ENCODE data around the gene PIK3R5.

PIK3R5 gene

GRCh38 chr17:8851600-8851999 lies 113.9 kb downstream of the PIK3R5 start:
- no peak for DNase-seq

GRCh38 chr17:8849311-8850041 lies 116.0 kb downstream of the PIK3R5 start:
- DNase-seq: no peak

GRCh38 chr17:8847891-8848290 lies 117.6 kb downstream of the PIK3R5 start:
- no peak for DNase-seq

GRCh38 chr17:8846768-8847211 lies 118.7 kb downstream of the PIK3R5 start:
- DNase-seq: no peak

GRCh38 chr17:8844229-8845218 lies 121.0 kb downstream of the PIK3R5 start:
- DNase-seq: no peak

- DNase-seq: no peak
Measured at GRCh38 chr17:8843344-8843743, 122.2 kb downstream of the PIK3R5 start.

GRCh38 chr17:8841844-8842243 lies 123.7 kb downstream of the PIK3R5 start:
- DNase-seq: no peak

- no peak for DNase-seq
Measured at GRCh38 chr17:8839410-8839935, 126.0 kb downstream of the PIK3R5 start.

GRCh38 chr17:8838551-8839095 lies 126.9 kb downstream of the PIK3R5 start:
- no peak for DNase-seq

- no peak for DNase-seq
Measured at GRCh38 chr17:8837563-8838075, 127.9 kb downstream of the PIK3R5 start.

GRCh38 chr17:8836821-8837562 lies 128.5 kb downstream of the PIK3R5 start:
- no peak for DNase-seq

- no peak for DNase-seq
Measured at GRCh38 chr17:8835631-8836364, 129.7 kb downstream of the PIK3R5 start.

GRCh38 chr17:8835106-8835505 lies 130.4 kb downstream of the PIK3R5 start:
- DNase-seq: no peak

- DNase-seq: no peak
Measured at GRCh38 chr17:8832711-8833352, 132.7 kb downstream of the PIK3R5 start.

GRCh38 chr17:8831234-8831849 lies 134.2 kb downstream of the PIK3R5 start:
- no peak for DNase-seq

GRCh38 chr17:8830141-8830540 lies 135.4 kb downstream of the PIK3R5 start:
- no peak for DNase-seq

GRCh38 chr17:8829036-8829941 lies 136.2 kb downstream of the PIK3R5 start:
- no peak for DNase-seq
